Keratinocyte (primary cell): Measurements from ENCODE around the gene BMP8B.

Experiments
- EZH2 ChIP-seq: IDR thresholded peaks from one replicate; pipeline ENCODE4 v1.6.1; 2012; ENCODE audit warnings: inconsistent platforms, mild to moderate bottlenecking, low read length, moderate library complexity
- TF ChIP-seq, protein P1 (sequence below), 3 experiments: IDR thresholded peaks in 1 of 3; conservative IDR thresholded peaks in 1 of 3; optimal IDR thresholded peaks in 1 of 3; 2 replicates in 2 of 3; 3 replicates in 1 of 3; pipeline versions ENCODE3 to v1.5.1; 2011; ENCODE audit warnings: low read length in 3 of 3, mild to moderate bottlenecking in 3 of 3, moderate library complexity in 2 of 3, control low read depth in 1 of 3, inconsistent platforms in 1 of 3; ENCODE audit not compliant: insufficient read depth in 2 of 3; ENCODE audit errors: extremely low read depth in 1 of 3

DNA sequence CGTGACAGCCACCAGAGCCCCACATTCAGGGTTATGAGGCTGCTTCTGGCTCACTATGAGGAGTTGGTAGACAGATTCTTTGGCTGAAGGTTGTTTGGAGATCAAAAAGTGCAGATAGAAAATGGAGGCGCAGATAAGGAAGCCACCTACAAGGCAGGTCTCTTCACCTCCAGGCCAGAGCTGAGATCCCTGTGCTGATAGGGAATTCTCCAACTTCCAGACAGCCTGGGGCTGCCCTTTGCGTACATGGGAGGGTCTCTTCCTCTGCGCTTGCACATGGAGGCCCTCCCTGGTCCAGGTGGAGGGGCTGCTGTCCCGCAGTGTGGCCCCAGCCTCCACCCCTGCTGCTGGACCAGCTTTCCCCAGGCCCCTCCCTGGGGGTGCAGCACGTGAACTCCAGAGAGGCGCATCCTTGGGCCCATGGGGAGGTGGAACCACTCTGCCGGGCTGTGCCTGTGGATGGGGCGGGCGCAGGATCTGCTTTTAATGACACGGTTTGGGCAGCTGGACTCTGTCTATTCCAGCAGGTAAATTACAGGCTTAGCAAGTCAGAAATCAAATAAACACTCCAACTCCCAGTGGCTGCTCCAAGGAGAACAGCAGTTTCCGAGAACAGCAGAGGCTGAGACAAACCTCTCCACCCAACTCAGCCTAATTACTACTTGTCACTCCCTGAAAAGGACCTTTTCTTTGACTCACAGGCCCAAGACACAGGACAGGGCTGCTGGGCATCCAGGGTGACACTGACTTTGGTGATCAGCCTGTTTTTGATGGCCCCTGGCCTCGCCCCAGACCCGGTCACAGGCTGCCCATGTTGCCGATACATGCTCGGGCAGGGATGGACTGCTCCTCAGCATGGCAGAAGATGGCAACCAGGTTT, 29.9 kb downstream of the BMP8B start:
- TF ChIP-seq, protein P1, sequence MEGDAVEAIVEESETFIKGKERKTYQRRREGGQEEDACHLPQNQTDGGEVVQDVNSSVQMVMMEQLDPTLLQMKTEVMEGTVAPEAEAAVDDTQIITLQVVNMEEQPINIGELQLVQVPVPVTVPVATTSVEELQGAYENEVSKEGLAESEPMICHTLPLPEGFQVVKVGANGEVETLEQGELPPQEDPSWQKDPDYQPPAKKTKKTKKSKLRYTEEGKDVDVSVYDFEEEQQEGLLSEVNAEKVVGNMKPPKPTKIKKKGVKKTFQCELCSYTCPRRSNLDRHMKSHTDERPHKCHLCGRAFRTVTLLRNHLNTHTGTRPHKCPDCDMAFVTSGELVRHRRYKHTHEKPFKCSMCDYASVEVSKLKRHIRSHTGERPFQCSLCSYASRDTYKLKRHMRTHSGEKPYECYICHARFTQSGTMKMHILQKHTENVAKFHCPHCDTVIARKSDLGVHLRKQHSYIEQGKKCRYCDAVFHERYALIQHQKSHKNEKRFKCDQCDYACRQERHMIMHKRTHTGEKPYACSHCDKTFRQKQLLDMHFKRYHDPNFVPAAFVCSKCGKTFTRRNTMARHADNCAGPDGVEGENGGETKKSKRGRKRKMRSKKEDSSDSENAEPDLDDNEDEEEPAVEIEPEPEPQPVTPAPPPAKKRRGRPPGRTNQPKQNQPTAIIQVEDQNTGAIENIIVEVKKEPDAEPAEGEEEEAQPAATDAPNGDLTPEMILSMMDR (optimal IDR thresholded peaks at IDR 0.05 in 1 of 3, IDR thresholded peaks at IDR 0.05 in 1 of 3, conservative IDR thresholded peaks at IDR 0.05 in 1 of 3; ENCODE audit: extremely low read depth in 1 of 3, insufficient read depth in 2 of 3, low read length in 3 of 3): no peak
- TF ChIP-seq EZH2: no peak
